Sigmoid colon (tissue), 4 donors: ENCODE measurements around the gene PSPH.

ENCODE experiments used
- EP300 ChIP-seq, 4 donors: sonication (generic); formaldehyde crosslinking; IDR thresholded peaks; one replicate each; pipeline ENCODE4 v1.6.1; 2017; ENCODE audit warnings: antibody characterized with exemption in 4 of 4
- POLR2AphosphoS5 ChIP-seq, 4 donors: sonication (generic); formaldehyde crosslinking; IDR thresholded peaks; one replicate each; pipeline ENCODE4 v1.6.1; 2017; ENCODE audit warnings: antibody characterized with exemption in 4 of 4
- TF ChIP-seq, protein P1 (sequence below), 4 experiments: fragments of 450-650 bp in 3 of 4; fragments of 200-600 bp in 1 of 4; IDR thresholded peaks; one replicate each; pipeline ENCODE4 v1.5.1; 2016 to 2019; ENCODE audit warnings: antibody characterized with exemption in 4 of 4, mild to moderate bottlenecking in 3 of 4, moderate library complexity in 2 of 4

DNA sequence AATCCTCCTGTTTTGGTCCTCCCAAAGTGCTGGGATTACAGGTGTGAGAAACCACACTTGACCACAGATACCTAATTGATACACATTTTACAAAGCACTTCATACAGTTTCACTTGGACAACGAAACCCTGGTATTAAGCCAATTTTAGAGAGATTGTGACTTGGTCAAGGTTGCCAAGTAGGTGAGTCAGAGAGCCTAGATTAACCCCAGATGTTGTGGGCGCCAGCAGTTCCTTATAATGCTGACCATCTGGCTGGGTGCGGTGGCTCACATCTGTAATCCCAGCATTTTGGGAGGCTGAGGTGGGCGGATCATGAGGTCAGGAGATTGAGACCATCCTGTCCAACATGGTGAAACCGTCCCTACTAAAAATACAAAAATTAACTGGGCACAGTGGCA is 46.5 kb upstream of the PSPH start:
- peak in 2 of 4 donors; percentile 27 to 44 for TF ChIP-seq POLR2AphosphoS5 (IDR thresholded peaks at IDR 0.05)
- TF ChIP-seq EP300 (IDR thresholded peaks at IDR 0.05), result no peak
- TF ChIP-seq, protein P1, sequence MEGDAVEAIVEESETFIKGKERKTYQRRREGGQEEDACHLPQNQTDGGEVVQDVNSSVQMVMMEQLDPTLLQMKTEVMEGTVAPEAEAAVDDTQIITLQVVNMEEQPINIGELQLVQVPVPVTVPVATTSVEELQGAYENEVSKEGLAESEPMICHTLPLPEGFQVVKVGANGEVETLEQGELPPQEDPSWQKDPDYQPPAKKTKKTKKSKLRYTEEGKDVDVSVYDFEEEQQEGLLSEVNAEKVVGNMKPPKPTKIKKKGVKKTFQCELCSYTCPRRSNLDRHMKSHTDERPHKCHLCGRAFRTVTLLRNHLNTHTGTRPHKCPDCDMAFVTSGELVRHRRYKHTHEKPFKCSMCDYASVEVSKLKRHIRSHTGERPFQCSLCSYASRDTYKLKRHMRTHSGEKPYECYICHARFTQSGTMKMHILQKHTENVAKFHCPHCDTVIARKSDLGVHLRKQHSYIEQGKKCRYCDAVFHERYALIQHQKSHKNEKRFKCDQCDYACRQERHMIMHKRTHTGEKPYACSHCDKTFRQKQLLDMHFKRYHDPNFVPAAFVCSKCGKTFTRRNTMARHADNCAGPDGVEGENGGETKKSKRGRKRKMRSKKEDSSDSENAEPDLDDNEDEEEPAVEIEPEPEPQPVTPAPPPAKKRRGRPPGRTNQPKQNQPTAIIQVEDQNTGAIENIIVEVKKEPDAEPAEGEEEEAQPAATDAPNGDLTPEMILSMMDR (IDR thresholded peaks at IDR 0.05), result no peak
